ENCODE results near the gene EYA4.

- TF ChIP-seq CTCF (IDR thresholded peaks at IDR 0.05) (no peak), POLR2A (IDR thresholded peaks at IDR 0.05) (no peak)
Measured at GRCh38 chr6:133241901-133242636, 912 bp downstream of the EYA4 start.

Measured in esophagus squamous epithelium (tissue), 4 donors.